ENCODE results near the gene RAD54L. TPM values are rescaled to one million over a fixed set of nuclear protein-coding genes. Genes with fewer than 3 reads are reported as not detected.
"Not testable (repeated sequence)": the region's sequence is repeated elsewhere in the genome, so short reads cannot be mapped to it uniquely, and the experiment has no call there.

RAD54L gene
- polyA plus RNA-seq, 1 donor from 2014 or later = 1.1 TPM

- H3F3A ChIP-seq (ENCODE audit: insufficient read depth, low read length, poor library complexity, severe bottlenecking) = no peaks in the 10 kb centered on the region
- H3K36me3 ChIP-seq (ENCODE audit: insufficient read depth, low read length) = no peaks in the 10 kb centered on the region
- no peak overlapping the region for H3K4me3 ChIP-seq (ENCODE audit: low read length)
- no peaks in the 10 kb centered on the region for H3K27me3 ChIP-seq (ENCODE audit: insufficient read depth, low read depth, low read length)
- TF ChIP-seq SMC3 (conservative IDR thresholded peaks at IDR 0.05; ENCODE audit: poor library complexity) (no peak), RAD21 (conservative IDR thresholded peaks at IDR 0.05) (no peak), TAF1 (IDR thresholded peaks at IDR 0.05; ENCODE audit: low read depth) (no peak), MXI1 (conservative IDR thresholded peaks at IDR 0.05; ENCODE audit: poor library complexity, severe bottlenecking) (no peak), EP300 (conservative IDR thresholded peaks at IDR 0.05; ENCODE audit: poor library complexity, severe bottlenecking) (no peak), EZH2 (IDR thresholded peaks at IDR 0.05; ENCODE audit: borderline replicate concordance, insufficient read depth, low read length, poor library complexity, severe bottlenecking) (no peak), REST (IDR thresholded peaks at IDR 0.05; ENCODE audit: borderline replicate concordance) (no peak), POLR2AphosphoS5 (IDR thresholded peaks at IDR 0.05) (no peak)
- TF ChIP-seq, protein P1, sequence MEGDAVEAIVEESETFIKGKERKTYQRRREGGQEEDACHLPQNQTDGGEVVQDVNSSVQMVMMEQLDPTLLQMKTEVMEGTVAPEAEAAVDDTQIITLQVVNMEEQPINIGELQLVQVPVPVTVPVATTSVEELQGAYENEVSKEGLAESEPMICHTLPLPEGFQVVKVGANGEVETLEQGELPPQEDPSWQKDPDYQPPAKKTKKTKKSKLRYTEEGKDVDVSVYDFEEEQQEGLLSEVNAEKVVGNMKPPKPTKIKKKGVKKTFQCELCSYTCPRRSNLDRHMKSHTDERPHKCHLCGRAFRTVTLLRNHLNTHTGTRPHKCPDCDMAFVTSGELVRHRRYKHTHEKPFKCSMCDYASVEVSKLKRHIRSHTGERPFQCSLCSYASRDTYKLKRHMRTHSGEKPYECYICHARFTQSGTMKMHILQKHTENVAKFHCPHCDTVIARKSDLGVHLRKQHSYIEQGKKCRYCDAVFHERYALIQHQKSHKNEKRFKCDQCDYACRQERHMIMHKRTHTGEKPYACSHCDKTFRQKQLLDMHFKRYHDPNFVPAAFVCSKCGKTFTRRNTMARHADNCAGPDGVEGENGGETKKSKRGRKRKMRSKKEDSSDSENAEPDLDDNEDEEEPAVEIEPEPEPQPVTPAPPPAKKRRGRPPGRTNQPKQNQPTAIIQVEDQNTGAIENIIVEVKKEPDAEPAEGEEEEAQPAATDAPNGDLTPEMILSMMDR (IDR thresholded peaks at IDR 0.05; ENCODE audit: poor library complexity, severe bottlenecking) = no peak
- H3K9me3 ChIP-seq (ENCODE audit: low read length) = no peaks in the 10 kb centered on the region
- H3K9ac ChIP-seq (ENCODE audit: low read length) = no peak overlapping the region
- no peaks in the 10 kb centered on the region for H3K9me2 ChIP-seq (ENCODE audit: insufficient read depth, low read length)
- H3K79me2 ChIP-seq (replicated peaks; ENCODE audit: insufficient read depth, low read length) = no peaks in the 10 kb centered on the region
- no peak overlapping the region for H3K4me2 ChIP-seq (ENCODE audit: low read length)
- no peaks in the 10 kb centered on the region for H4K20me1 ChIP-seq (ENCODE audit: insufficient read depth)
- no peak overlapping the region for H3K27ac ChIP-seq (ENCODE audit: low read length)
- no peak overlapping the region for H2AFZ ChIP-seq (ENCODE audit: low read depth, low read length)
These were observed 4.6 kb upstream of the RAD54L start for GRCh38 chr1:46242918-46243317.

GRCh38 chr1:46243831-46244230, 3.7 kb upstream of the RAD54L start:
- not testable (repeated sequence) for H3K9me2 ChIP-seq (ENCODE audit: insufficient read depth, low read length); H3K9ac ChIP-seq (ENCODE audit: low read length); H3K79me2 ChIP-seq (replicated peaks; ENCODE audit: insufficient read depth, low read length); H3F3A ChIP-seq (ENCODE audit: insufficient read depth, low read length, poor library complexity, severe bottlenecking); H2AFZ ChIP-seq (ENCODE audit: low read depth, low read length); H3K4me2 ChIP-seq (ENCODE audit: low read length); H3K9me3 ChIP-seq (ENCODE audit: low read length); H3K36me3 ChIP-seq (ENCODE audit: insufficient read depth, low read length); H3K27ac ChIP-seq (ENCODE audit: low read length); H3K4me3 ChIP-seq (ENCODE audit: low read length); H4K20me1 ChIP-seq (ENCODE audit: insufficient read depth); H3K27me3 ChIP-seq (ENCODE audit: insufficient read depth, low read depth, low read length)
